ENCODE data around the gene FAM13A.
"Not testable (repeated sequence)": the region's sequence is repeated elsewhere in the genome, so short reads cannot be mapped to it uniquely, and the experiment has no call there.

Gene FAM13A

GRCh38 chr4:88891636-88892035 lies 165.3 kb downstream of the FAM13A start:
- DNase-seq, result no peak

- not testable (repeated sequence) for DNase-seq
These were observed 169.6 kb downstream of the FAM13A start for GRCh38 chr4:88887409-88887808.

- DNase-seq, result no peak
These were observed 175.8 kb downstream of the FAM13A start for GRCh38 chr4:88881227-88881569.

- DNase-seq, result no peak
These were observed 176.3 kb downstream of the FAM13A start for GRCh38 chr4:88880501-88881226.

- DNase-seq, result no peak
These were observed 177.0 kb downstream of the FAM13A start for GRCh38 chr4:88879991-88880390.

- no peak for DNase-seq
These were observed 178.3 kb downstream of the FAM13A start for GRCh38 chr4:88878642-88879041.

- no peak for DNase-seq
These were observed 186.6 kb downstream of the FAM13A start for GRCh38 chr4:88870428-88870827.

GRCh38 chr4:88868510-88868909 lies 188.5 kb downstream of the FAM13A start:
- no peak for DNase-seq

GRCh38 chr4:88866862-88867550 lies 190.0 kb downstream of the FAM13A start:
- no peak for DNase-seq

- no peak for DNase-seq
These were observed 191.5 kb downstream of the FAM13A start for GRCh38 chr4:88865466-88865865.

GRCh38 chr4:88865046-88865445 lies 191.9 kb downstream of the FAM13A start:
- DNase-seq, result no peak

- DNase-seq, result no peak
These were observed 196.4 kb downstream of the FAM13A start for GRCh38 chr4:88860586-88860985.

- no peak for DNase-seq
These were observed 197.7 kb downstream of the FAM13A start for GRCh38 chr4:88859191-88859812.

GRCh38 chr4:88858752-88859151 lies 198.2 kb downstream of the FAM13A start:
- no peak for DNase-seq

GRCh38 chr4:88857588-88857987 lies 199.4 kb downstream of the FAM13A start:
- DNase-seq, result no peak

GRCh38 chr4:88854481-88854880 lies 202.5 kb downstream of the FAM13A start:
- no peak for DNase-seq

GRCh38 chr4:88853583-88853982 lies 203.4 kb downstream of the FAM13A start:
- DNase-seq, result not testable (repeated sequence)

GRCh38 chr4:88846206-88846790 lies 210.7 kb downstream of the FAM13A start:
- DNase-seq, result no peak

GRCh38 chr4:88843067-88843685 lies 213.8 kb downstream of the FAM13A start:
- DNase-seq, result no peak

- no peak for DNase-seq
These were observed 215.3 kb downstream of the FAM13A start for GRCh38 chr4:88841635-88842034.

GRCh38 chr4:88836216-88836615 lies 220.8 kb downstream of the FAM13A start:
- no peak for DNase-seq

- DNase-seq, result no peak
These were observed 226.0 kb downstream of the FAM13A start for GRCh38 chr4:88831031-88831430.

- no peak for DNase-seq
These were observed 226.4 kb downstream of the FAM13A start for GRCh38 chr4:88830598-88830997.
